Limb (tissue), 2 donors: ENCODE results near the gene LYST.
A peak's percentile ranks its signal among the peaks of the same experiment; 100 is the strongest.

ENCODE experiments used
- DNase-seq, 2 donors: peaks; one replicate each; pipeline ENCODE4 v3.0.0-alpha.2; 2016; ENCODE audit errors: extremely low spot score in 2 of 2

Gene LYST

GRCh38 chr1:235885655-235886262 is 19.1 kb upstream of the LYST start:
- DNase-seq: no peak

GRCh38 chr1:235883261-235883927 is 16.7 kb upstream of the LYST start:
- DNase-seq: peak; percentile 31 to 37

GRCh38 chr1:235882816-235883215 is 16.1 kb upstream of the LYST start:
- DNase-seq: no peak

- no peak for DNase-seq
Measured at GRCh38 chr1:235881930-235882700, 15.4 kb upstream of the LYST start.

GRCh38 chr1:235878082-235878811 is 11.5 kb upstream of the LYST start:
- DNase-seq: no peak

- DNase-seq: no peak
Measured at GRCh38 chr1:235876402-235876841, 9.7 kb upstream of the LYST start.

DNA sequence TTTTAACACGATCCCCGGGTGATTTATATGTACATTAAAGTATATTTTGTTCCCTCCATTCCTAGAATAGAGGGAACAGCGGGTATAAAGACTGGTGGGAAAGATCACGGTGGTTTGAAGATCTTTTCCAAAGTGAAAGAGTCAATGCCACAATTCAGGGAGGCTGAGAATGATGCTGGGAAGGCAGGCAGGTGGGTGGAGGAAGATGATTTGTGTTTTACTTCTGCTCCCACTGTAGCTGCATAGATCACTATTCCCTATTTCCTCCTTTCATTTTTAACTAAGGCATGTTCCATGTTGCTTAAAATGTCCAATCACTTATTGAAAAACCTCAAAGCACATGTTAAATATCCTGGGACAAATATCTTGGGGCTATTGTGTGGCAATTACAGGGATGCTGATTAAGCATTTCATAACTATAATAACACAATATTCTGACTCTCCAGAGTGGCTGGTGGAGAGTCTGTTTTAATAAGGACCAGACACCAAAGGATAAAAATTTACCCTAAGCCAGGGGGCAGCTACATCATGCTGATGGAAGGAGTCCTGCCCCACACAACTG is 8.4 kb upstream of the LYST start:
- DNase-seq: no peak

DNA sequence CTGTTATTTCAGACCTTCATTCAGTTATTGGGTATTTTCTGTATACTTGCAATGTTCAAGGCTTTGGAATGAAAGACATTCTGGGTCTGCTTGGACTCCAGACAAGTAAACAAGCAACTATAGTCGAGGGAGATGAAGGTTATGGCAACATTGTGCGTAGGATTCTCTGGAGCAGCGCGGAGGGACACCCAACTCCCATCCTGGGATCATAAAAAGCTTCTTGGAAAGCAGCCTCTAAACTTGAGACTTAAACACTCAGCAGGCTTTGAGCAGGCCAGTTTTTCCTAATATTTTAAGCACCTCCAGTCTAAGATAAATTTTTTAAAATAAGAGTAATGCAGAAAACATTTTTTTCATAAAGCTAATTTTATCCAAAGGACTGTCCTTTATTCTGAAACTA is 7.6 kb upstream of the LYST start:
- DNase-seq: no peak

DNA sequence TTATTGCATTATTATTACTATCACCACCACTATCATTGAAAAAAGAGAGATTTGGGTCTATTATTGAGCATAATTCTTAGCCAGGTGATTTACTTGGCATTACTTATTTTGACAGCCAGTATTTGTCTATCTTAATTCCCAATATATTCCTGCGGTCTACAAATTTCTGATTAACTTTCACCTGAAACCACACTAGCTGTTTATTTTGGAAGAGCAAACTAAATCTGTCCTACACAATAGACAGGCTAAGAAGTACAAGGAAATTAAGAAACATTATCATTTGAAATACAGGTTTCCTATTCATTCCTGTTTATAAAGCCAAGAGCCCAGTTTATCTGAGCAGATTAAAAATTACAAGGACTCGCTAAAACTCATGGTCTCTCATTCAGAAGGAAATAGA is 6.9 kb upstream of the LYST start:
- DNase-seq: no peak

DNA sequence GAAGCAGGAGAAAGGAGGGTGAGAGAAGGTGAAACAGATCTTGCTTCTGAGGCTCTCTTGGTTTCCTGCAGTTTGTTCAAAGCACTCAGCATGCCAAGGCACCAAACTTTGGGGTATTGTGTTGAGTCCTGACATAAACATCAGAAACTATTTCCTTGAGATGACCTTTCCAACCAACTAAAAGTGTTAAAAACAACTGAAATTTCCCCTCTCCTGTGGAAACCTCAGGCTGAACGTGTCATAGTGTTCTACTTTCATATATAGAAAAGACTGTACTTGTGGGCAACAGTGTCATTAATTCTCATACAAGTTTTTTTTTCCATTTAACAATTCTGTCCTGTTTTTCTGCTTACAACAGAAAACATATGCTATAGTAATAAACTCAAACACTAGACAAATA is 6.3 kb upstream of the LYST start:
- DNase-seq: no peak

DNA sequence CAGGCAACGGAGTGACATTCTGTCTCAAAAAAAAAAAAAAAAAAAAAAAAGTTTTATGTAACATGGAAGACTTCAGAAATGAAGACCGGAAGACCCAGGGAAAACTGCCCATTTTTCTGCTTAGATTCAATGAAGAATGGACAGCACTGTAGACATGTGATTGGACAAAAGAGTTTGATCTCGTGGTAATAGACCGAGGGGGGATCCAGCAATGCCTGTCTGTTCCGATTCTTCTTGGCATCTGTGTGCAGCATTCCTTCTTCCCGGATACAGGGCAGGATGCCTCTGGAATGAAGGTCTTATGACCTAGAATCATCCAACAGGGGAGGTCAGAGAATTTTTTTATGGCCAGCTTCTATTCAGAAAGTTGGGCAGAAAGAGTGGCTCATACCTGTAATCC is 5.6 kb upstream of the LYST start:
- no peak for DNase-seq

GRCh38 chr1:235867903-235868469 is 1.3 kb upstream of the LYST start:
- DNase-seq: no peak

DNA sequence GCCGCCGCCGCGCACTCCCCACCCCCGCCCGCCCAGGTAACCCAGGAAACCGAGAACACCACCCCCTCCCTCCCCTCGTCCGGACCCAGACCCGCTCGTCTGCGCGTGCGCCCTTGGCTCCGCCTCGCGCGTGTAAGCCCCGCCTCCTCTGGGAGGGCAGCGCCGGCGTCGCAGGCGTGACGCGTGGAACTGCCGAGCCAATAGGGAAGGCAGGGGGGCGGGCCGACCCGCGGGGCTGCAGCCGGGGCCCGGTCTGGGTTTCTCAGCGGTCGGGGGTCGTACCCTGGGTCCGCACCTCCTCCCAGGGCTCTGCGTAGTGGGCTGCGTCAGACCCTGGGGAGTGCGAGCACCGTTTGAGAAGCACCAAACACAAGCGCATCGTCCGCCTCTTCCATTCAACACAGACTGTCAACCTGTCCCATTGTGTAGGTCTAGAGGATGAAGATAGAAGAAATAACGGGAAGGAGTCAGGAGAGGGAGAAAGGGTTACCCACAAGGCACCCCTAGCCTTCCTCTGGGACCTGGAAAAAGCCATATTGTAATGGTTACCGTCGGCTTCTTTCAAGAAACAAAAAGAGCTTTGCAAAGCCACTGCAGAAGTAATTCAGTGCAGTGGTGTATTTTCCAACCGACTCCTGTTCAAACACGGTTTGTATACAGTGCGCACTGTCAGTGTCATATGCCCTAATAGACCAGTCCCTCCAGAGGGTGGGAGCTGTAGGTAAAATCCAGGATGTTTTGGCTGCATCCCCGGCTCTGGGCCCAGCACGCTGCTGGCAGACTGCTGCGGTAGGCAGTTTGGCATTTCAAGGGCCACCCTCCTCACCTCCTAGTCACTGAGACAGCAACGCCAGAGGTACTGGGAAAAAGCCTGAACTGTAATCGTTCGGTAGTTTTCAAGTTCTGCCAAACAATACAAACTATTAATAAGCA is 473 bp upstream of the LYST start:
- DNase-seq: peak; percentile 95 to 99

GRCh38 chr1:235865565-235866204 is 1.0 kb downstream of the LYST start:
- DNase-seq: no peak

DNA sequence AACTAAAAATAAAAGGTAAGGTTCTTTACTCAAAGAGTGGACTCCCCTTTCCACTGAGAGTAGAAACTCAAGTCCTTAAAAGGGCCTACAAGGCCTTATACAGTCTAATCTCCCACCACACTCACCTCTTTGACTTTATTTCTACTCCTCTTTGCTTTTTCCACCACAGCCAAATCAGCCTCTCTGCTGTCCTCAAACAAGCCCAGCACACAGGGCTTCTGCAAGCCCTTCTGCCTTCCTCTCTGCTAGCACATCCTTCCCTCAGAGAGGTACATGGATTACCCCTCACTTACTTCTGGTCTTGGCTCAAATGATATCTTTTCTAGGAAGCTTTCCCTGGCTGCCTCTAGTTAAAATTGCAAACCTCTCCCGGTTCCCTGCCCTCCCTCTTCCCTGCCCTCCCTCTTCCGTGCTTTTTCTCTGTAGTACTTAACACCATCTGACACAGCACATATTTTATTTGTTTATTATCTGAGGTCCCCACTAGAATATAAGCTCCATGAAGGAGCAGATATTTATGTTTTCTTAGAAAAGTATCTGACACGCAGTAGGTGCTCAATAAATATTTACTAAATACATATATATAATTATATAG is 1.7 kb downstream of the LYST start:
- DNase-seq: no peak

DNA sequence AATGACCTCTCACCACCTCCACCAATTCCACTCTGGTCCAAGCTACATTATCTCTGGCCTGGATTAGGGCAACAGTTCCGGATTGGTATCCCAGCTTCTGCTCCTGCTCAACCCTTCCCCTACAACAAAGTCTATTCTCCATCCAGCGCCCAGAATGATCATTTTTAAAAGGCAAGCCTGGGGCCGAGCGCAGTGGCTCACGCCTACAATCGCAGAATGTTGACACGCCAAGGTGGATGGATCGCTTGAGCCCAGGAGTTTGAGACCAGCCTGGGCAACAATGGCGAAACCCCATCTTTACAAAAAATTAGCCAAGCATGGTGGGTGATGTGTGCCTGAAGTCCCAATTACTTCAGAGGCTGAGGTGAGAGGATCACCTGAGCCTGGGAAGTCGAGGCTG is 2.2 kb downstream of the LYST start:
- no peak for DNase-seq

DNA sequence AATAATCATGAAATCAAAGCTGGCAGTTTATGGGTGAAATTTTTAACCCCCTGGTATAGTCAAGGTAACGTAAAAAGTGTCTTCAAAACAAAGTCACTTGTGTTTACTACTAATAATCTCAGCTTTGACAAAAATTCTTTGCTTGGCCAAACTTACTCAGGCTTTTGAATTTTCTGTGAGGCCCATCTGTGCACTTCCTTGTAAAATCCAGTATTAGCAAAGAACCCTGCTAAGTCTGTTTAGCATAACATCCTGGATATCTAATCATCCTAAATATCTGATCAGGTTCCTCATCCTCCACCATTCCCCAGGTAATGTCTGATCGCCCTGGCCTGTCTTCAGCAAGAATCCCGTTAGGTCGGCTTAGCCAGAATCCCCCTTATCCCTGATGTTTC is 3.0 kb downstream of the LYST start:
- no peak for DNase-seq

DNA sequence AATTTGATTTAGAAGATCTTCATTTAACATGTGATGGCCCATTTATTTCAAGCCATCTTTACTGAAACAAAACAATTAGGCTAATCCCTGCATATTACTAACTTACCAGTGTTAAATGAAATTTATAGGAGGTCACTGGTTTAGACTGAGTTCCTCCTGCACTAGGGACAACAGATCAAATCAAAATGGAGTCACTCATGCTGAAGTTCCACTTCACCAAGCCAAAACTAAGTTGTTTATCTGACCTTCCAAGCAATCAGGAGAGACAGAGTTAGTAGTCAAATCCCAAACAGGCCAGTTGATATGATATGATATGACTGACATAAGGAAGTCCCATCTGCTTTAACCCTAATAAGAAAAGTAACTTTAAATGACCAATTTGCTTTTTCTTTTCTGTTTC is 4.8 kb downstream of the LYST start:
- no peak for DNase-seq

DNA sequence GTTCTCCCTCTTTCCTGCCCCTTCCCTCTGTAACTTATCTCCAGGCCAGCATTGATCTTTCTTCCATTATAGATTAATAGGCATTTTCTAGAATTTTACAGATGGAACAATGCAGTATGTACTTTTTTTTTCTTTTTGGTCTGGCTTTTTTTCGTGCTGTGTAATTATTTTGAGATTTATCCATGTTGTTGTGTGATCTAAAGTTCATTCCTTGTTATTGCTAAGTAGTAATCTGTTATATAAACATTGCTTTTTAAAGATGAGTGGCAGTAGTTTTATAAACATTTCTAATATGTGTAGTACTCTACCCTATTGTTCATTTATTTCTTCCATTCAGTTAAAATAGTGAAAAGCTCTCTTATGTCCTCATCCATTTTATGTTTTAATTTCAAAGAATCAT is 5.9 kb downstream of the LYST start:
- no peak for DNase-seq
